Large intestine (tissue), 3 donors: ENCODE measurements around the gene LITAFD. TPM values are rescaled to one million over a fixed set of nuclear protein-coding genes. Genes with fewer than 3 reads are reported as not detected.

Experiments
- DNase-seq, 2 donors: peaks; one replicate each; pipeline versions ENCODE4 v3.0.0 to v3.0.0-alpha.2; 2013
- H3K27ac ChIP-seq: one replicate; pipeline ENCODE4 v1.5.1; 2013; ENCODE audit warnings: low read length
- H3K27me3 ChIP-seq: 2 replicates; pipeline ENCODE4 v1.6.1; 2013; ENCODE audit warnings: low read length; ENCODE audit not compliant: control insufficient read depth, insufficient read depth
- H3K36me3 ChIP-seq: 2 replicates; pipeline ENCODE4 v1.6.1; 2013; ENCODE audit warnings: low read length; ENCODE audit not compliant: control insufficient read depth, insufficient read depth
- H3K4me1 ChIP-seq: one replicate; pipeline ENCODE4 v1.6.1; 2013; ENCODE audit warnings: low read length; ENCODE audit not compliant: control insufficient read depth, insufficient read depth
- H3K4me3 ChIP-seq: one replicate; pipeline ENCODE4 v1.5.1; 2013; ENCODE audit warnings: low read length
- H3K9me3 ChIP-seq: one replicate; pipeline ENCODE4 v1.6.1; 2013; ENCODE audit warnings: mild to moderate bottlenecking, low read depth, low read length, moderate library complexity; ENCODE audit not compliant: control insufficient read depth
- WGBS: methylation state at CpG from one replicate; pipeline ENCODE4 v1.1.5; 2013; ENCODE audit warnings: low lambda C conversion rate; ENCODE audit not compliant: insufficient coverage; 5-methylcytosine and 5-hydroxymethylcytosine counted together
- polyA plus RNA-seq: library from polyadenylated mRNA; unstranded; fragments of 120-200 nt; gene quantifications from one replicate; pipeline ENCODE4 v1.2.1, GENCODE V29; 2013

The LITAFD gene
- polyA plus RNA-seq, 1 donor: 1.8 TPM

DNA sequence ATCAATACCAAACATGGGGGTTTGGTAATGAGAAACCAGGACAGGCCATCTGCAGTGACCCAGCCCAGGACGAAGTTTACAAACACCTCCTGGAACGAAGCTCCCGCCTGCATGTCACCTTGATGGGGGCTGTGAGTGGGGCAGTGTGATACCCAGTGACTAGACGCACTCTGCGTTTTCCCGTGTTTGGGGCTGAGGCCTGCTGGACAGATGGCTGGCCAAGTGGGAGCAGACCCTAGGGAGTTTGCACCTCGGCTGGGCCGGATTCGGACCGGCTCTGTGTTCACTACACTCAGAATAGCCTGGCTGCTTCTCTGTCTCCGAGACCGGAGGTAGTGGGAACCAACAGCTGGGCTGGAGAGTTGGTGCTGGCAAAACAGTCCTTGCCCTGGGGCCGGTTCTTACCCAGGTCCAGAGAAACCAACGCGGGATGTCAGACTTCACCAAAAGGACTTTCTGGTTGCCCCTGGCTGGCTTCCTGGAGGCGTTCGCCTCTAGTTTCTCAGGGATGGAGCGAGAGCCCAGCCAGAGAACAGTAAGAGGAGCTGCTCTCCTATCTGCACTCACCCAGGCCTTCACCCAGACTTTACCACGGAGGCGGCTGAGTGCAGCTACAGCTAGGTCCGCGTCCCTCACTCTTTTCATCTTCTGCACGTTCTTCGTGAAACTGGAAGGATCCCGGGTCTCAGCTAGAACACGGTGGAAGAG lies 33.8 kb upstream of the LITAFD start:
- no peak for DNase-seq
- H3K36me3 ChIP-seq: peaks cover 55% of the 10 kb centered on the region

DNA sequence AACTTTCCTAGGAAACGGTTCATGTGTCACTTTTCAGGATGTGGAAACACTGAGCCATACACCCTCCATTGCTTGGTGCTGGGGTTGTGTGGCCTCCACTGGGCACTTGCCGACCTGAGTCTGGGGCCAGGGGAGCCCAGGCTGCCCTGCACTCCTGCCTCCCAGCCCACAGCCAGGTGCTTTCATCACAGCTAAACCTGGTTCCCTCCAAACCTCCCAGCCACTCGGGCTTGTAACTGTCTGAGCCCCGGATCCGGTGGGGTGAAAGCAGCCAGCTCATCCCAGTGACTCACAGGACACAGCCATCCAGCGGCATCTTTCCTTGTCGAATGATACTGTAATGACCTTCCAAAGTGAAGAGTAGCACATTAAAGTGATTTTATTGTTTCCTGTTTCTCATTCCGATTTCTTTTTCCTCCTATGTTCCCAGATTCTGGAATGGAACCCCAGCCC lies 33.2 kb upstream of the LITAFD start:
- H3K36me3 ChIP-seq: peaks cover 60% of the 10 kb centered on the region
- H3K9me3 ChIP-seq: no peaks in the 10 kb centered on the region
- H3K4me3 ChIP-seq: no peak overlapping the region
- H3K4me1 ChIP-seq: no peaks in the 10 kb centered on the region
- no peak overlapping the region for H3K27ac ChIP-seq
- DNase-seq: no peak
- 83% methylated on average over 1 of the region's 8 CpGs for WGBS
- no peaks in the 10 kb centered on the region for H3K27me3 ChIP-seq

More for the DNA sequence above, 33.8 kb upstream of the LITAFD start:
- Histone ChIP-seq H3K4me1 (no peaks in the 10 kb centered on the region), H3K9me3 (no peaks in the 10 kb centered on the region), H3K27ac (no peak overlapping the region), H3K4me3 (no peak overlapping the region), H3K27me3 (no peaks in the 10 kb centered on the region)
- no CpG with 5 or more reads among the region's 26 CpGs for WGBS

GRCh38 chr16:8849411-8850011 lies 32.6 kb upstream of the LITAFD start:
- Histone ChIP-seq H3K4me3 (no peak overlapping the region), H3K9me3 (no peaks in the 10 kb centered on the region), H3K27ac (no peak overlapping the region), H3K4me1 (no peaks in the 10 kb centered on the region), H3K36me3 (peaks cover 65% of the 10 kb centered on the region), H3K27me3 (no peaks in the 10 kb centered on the region)
- WGBS: no CpG with 5 or more reads among the region's 19 CpGs
- no peak for DNase-seq

DNA sequence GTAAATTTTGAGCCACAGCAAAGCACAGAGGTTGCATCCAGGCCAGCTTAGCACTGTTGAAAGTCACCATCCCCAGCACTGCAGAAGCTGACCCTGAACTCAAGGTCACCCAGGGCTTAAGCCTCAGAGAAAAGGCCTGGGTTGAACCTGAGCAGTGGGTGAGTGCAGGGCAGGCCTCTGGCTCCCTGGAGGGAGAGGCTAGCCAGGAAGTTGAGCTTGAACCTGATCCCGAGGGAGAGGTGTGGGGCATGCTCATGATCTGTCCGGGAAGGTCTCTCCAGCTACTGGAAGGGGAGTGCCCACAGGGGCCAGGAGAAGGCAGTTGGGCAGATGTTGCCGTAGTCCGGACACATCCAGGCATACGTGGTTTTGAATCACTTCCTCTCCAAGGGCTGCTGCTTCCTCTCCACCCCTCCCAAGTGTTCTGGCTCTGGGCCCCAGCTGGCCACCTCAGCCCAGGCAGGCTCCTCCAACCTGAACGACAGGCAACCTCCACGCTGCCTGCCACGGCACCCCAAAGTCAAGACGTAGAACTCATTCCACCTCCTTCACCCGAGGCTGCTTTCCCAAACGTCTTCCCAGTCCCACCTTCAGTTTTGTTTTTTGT lies 31.8 kb upstream of the LITAFD start:
- H3K27me3 ChIP-seq: no peaks in the 10 kb centered on the region
- no peak for DNase-seq
- no peak overlapping the region for H3K27ac ChIP-seq
- H3K4me3 ChIP-seq: no peak overlapping the region
- peaks cover 74% of the 10 kb centered on the region for H3K36me3 ChIP-seq
- H3K9me3 ChIP-seq: no peaks in the 10 kb centered on the region
- H3K4me1 ChIP-seq: no peaks in the 10 kb centered on the region
- WGBS: 80% methylated on average over 2 of the region's 11 CpGs

GRCh38 chr16:8851761-8852403 lies 30.3 kb upstream of the LITAFD start:
- H3K27ac ChIP-seq: no peak overlapping the region
- H3K36me3 ChIP-seq: peaks cover 86% of the 10 kb centered on the region
- no peaks in the 10 kb centered on the region for H3K27me3 ChIP-seq
- DNase-seq: no peak
- H3K9me3 ChIP-seq: no peaks in the 10 kb centered on the region
- no peak overlapping the region for H3K4me3 ChIP-seq
- WGBS: no CpG with 5 or more reads among the region's 8 CpGs
- H3K4me1 ChIP-seq: no peaks in the 10 kb centered on the region

GRCh38 chr16:8852534-8852933 lies 29.6 kb upstream of the LITAFD start:
- no peak overlapping the region for H3K4me3 ChIP-seq
- H3K27me3 ChIP-seq: no peaks in the 10 kb centered on the region
- H3K4me1 ChIP-seq: no peaks in the 10 kb centered on the region
- no peaks in the 10 kb centered on the region for H3K9me3 ChIP-seq
- H3K36me3 ChIP-seq: peaks cover 82% of the 10 kb centered on the region
- H3K27ac ChIP-seq: no peak overlapping the region
- 60% methylated on average over 2 of the region's 8 CpGs for WGBS
- DNase-seq: no peak

DNA sequence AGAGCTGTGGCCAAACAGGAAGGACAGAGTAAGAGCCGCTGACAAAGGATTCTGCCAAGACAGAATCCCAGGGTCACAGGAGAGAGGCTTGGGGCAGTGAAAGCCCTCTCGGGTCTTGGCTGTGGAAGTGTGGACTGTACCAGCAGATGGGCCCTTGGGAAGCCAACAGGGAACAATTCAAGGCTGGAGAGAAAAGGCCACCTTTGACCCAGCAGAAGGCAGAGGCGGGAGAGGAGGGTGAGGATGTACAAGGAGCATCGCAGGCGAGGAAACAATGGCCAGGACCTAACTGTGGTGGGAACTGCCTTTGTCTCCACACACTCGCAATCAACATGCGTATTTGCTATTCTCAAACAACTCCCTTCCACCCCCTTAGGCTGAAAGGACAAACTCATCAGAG lies 29.0 kb upstream of the LITAFD start:
- Histone ChIP-seq H3K4me3 (no peak overlapping the region), H3K4me1 (no peaks in the 10 kb centered on the region), H3K36me3 (peaks cover 79% of the 10 kb centered on the region), H3K27me3 (no peaks in the 10 kb centered on the region), H3K27ac (no peak overlapping the region), H3K9me3 (no peaks in the 10 kb centered on the region)
- no peak for DNase-seq
- no CpG with 5 or more reads among the region's 7 CpGs for WGBS

DNA sequence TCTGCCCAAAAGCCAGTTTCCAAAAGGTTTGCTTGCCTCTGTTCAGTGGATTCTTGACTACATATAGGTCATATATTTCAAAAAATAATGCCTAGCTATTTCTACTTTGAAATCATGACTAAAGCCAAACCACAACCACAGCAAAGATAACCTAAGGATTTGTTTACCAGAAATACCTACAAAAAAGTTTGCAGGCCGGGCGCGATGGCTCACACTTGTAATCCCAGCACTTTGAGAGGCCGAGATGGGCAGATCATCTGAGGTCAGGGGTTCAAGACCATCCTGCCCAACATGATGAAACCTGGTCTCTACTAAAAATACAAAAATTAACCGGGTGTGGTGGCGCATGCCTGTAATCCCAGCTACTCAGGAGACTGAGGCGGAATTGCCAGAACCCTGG lies 28.5 kb upstream of the LITAFD start:
- DNase-seq: no peak
- WGBS: no CpG with 5 or more reads among the region's 7 CpGs
- no peaks in the 10 kb centered on the region for H3K9me3 ChIP-seq
- no peak overlapping the region for H3K4me3 ChIP-seq
- H3K27me3 ChIP-seq: no peaks in the 10 kb centered on the region
- H3K4me1 ChIP-seq: no peaks in the 10 kb centered on the region
- H3K36me3 ChIP-seq: peaks cover 79% of the 10 kb centered on the region
- no peak overlapping the region for H3K27ac ChIP-seq

DNA sequence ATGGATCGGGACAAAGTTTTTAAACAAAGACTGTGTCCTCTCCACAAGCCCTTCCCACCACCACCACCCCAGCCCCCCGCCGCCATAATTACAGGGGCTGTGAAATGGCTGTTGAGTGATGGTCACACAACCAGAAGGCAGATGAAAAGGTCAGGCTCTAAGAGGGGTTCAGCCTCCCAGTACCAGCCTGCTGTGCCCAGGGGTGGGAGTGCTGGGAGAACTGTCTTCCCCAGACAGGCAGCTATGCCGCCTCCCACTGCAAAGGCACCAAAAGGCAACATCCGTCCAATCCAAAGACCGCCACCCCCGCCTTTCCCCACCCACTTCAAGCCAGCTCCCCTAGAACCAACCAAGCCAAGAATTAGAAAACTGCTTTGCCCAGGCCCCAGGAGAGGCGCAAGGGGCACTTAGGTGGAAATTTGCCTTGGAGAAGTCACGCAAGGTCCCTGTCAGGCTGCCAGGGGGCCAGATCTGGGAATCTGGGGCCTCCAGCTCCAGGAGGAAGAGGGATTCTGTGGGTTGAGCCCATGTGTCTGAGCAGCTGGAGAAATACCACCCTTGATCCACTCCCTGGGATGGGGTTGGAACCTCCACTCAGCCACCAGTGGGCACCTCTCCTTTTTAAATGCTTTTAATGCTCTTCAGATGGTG lies 27.7 kb upstream of the LITAFD start:
- H3K4me3 ChIP-seq: no peak overlapping the region
- H3K27me3 ChIP-seq: no peaks in the 10 kb centered on the region
- H3K36me3 ChIP-seq: peaks cover 79% of the 10 kb centered on the region
- no CpG with 5 or more reads among the region's 9 CpGs for WGBS
- no peak overlapping the region for H3K27ac ChIP-seq
- no peaks in the 10 kb centered on the region for H3K4me1 ChIP-seq
- H3K9me3 ChIP-seq: no peaks in the 10 kb centered on the region
- DNase-seq: no peak
